Measurements from ENCODE around the gene TXNDC17.

The TXNDC17 gene

DNA sequence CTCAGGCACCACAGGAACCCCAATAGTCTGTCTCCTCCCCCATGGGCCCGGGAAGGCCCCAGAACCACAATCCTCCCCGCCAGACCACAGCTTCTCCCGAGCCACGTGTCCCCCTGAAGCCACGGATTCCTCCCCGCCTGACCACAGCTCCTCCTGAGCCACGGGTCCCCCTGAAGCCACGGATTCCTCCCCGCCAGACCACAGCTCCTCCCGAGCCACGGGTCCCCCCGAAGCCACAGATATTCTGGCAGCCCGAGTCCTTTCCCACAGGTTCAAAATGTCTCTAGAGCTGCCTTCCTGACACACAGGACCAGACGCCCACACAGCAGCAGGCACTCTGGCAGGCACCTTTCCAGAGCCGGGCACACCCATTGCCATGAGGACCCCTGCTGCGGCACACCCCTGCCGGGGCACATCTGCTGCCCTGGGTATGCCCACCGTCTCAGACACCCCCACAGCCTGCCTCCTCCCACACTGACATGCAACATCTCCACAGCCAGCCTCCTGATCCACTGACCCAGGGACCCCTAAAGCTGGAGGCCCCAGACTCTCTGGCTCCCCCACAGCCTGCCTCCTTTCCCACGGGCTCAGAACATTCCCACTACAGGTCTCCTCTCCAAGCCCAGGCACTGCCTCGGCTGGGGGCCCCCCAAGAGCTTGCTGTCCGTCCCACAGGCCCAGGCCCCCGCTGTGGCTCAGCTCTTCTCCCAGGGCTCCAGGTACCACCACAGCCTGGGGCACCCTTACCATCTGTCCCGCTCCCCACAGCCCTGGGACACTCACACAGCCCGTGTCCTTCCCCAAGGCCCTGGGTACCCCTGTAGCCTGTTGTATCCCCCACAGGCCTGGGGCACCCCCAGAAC lies 2.6 kb upstream of the TXNDC17 start:
- DNase-seq (ENCODE audit: low read depth, low spot score), result no peak
- CTCF ChIA-PET, result interaction anchor here (3.4 kb wide), 1 partner anchor 166 kb away, joined by 26 read pairs; no protein-coding TSS in a partner anchor
- POLR2A ChIA-PET, result interaction anchor here (0.6 kb wide), 1 partner anchor 1193 kb away, joined by 3 read pairs; no protein-coding TSS in a partner anchor
- peak overlapping the region; percentile 97 for H3K4me3 ChIP-seq (ENCODE audit: low read depth, low read length)
- TF ChIP-seq, protein P1, sequence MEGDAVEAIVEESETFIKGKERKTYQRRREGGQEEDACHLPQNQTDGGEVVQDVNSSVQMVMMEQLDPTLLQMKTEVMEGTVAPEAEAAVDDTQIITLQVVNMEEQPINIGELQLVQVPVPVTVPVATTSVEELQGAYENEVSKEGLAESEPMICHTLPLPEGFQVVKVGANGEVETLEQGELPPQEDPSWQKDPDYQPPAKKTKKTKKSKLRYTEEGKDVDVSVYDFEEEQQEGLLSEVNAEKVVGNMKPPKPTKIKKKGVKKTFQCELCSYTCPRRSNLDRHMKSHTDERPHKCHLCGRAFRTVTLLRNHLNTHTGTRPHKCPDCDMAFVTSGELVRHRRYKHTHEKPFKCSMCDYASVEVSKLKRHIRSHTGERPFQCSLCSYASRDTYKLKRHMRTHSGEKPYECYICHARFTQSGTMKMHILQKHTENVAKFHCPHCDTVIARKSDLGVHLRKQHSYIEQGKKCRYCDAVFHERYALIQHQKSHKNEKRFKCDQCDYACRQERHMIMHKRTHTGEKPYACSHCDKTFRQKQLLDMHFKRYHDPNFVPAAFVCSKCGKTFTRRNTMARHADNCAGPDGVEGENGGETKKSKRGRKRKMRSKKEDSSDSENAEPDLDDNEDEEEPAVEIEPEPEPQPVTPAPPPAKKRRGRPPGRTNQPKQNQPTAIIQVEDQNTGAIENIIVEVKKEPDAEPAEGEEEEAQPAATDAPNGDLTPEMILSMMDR (IDR thresholded peaks at IDR 0.05; ENCODE audit: insufficient read depth, low read length, missing control alignments), result no peak

DNA sequence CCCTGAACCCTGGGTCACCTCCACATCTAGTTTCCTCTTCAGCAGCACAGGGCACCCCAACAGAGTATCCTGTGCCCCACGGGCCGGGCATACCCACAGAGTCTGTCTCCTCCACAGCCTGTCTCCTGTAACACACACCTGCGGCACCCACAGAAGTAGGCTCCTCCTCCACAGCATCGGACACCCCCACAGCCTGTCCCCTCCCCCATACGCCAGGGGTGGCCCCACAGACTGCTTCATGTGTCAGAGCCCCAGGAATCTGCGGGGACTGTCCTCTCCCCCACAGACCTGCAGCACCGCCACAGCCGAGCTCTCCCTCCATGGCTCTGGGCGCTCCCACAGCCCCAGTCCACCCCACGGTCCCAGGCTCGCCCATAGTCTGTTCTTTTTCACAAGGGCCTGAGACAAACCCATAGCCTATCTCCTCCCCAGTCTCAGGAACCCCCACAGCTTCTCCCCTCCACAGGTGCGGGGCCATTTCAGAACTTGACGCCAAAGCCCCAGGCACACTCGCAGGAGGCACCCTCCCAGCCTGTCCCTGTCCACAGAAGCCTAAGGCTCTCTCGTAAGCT lies 1.8 kb upstream of the TXNDC17 start:
- POLR2A ChIA-PET, result interaction anchor here (0.6 to 1.2 kb wide), 3 partner anchors 11 to 1194 kb away, joined by 3 to 4 read pairs (median 4); no protein-coding TSS in a partner anchor
- no peak for DNase-seq (ENCODE audit: low read depth, low spot score)
- peak overlapping the region; percentile 97 for H3K4me3 ChIP-seq (ENCODE audit: low read depth, low read length)
- TF ChIP-seq, protein P1 (IDR thresholded peaks at IDR 0.05; ENCODE audit: insufficient read depth, low read length, missing control alignments), result no peak
- CTCF ChIA-PET, result interaction anchor here (1.1 to 3.4 kb wide), 3 partner anchors 11 to 167 kb away, joined by 3 to 26 read pairs (median 5); no protein-coding TSS in a partner anchor

DNA sequence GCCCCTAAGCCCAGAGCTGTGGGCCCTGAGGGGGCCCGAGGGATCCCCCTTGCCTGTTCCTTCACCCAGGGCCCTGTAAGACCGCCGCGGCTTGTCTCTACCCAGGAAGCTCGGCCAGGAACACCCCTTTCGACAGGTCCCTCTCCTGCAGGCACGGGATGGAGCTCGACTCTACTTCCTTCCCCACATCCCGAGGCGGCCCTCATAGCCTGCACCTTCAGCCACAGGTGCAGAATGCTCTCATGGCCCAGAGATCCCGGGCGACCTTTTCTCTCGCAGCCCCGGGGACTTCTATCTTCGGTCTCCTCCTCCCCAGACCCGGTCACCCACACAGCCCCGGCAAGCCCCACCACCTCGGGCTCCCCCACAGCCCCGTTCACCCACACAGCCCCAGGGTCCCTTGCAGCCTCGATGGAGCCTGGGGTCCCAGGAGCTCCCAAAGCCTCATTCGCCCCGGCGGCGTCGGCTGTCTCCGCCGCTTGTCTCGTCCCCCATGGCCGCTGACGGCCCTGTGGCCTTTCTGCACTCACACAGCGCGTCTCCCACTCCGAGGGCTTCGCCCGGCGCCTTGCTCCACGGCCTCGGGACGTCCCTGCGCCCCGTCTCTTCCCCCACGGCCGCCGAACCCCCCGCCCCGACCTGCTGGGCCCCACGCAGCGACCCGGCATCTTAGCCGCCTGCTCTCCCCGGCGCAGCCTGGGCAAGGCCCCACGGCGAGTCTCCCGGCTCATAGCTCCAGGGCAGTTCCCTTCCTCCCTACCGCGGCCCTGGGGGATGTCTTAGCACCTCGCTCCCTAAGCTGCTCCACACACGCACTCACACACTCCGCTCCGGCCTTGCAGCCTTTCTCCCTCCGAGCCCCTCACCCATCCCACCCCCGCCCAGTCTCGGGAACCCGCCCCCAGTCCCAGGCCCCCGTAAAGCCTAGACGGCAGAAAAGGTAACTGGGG lies 999 bp upstream of the TXNDC17 start:
- POLR2A ChIA-PET, result interaction anchor here (0.6 to 1.2 kb wide), 3 partner anchors 12 to 197 kb away, joined by 4 to 6 read pairs (median 4); no protein-coding TSS in a partner anchor

DNA sequence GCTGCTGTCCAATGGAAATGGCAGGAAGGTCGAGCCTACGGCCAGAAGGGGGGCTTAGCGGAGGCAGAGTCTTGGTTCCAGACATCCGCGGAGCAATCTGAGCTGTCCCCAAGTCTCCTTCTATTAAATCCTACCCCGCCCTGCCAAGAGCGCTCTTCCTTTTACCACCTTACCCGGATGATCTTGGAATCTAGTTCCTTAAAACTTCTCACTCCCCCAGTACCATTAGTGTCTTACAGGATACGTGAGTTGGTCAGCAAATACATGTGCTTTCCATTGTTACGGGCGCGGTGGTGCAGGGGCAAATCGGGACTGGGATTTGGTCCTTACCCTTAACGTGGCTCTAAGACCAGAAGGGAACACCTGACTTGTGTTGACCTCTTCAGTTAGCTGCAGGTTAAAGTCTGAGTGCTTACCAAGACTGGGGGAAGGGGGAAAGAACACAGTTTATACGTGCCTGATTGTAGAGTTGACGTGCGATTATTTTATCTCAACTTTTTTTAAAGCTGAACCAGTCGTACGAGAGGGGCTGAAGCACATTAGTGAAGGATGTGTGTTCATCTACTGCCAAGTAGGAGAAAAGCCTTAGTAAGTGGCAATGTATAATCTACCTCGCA lies 495 bp downstream of the TXNDC17 start:
- TF ChIP-seq, protein P1 (IDR thresholded peaks at IDR 0.05; ENCODE audit: insufficient read depth, low read length, missing control alignments), result no peak
- ChIA-PET CTCF (interaction anchor here (0.9 to 2.2 kb wide), 5 partner anchors 9 to 269 kb away, joined by 3 to 20 read pairs (median 6); no protein-coding TSS in a partner anchor), POLR2A (interaction anchor here (1.0 kb wide), 1 partner anchor 18 kb away, joined by 3 read pairs; no protein-coding TSS in a partner anchor)
- DNase-seq (ENCODE audit: low read depth, low spot score), result no peak
- peak overlapping the region; percentile 97 for H3K4me3 ChIP-seq (ENCODE audit: low read depth, low read length)

More for the DNA sequence above, 999 bp upstream of the TXNDC17 start:
- DNase-seq (ENCODE audit: low read depth, low spot score), result no peak
- CTCF ChIA-PET, result interaction anchor here (1.1 to 3.4 kb wide), 3 partner anchors 10 to 168 kb away, joined by 3 to 26 read pairs (median 5); no protein-coding TSS in a partner anchor
- peak overlapping the region; percentile 97 for H3K4me3 ChIP-seq (ENCODE audit: low read depth, low read length)
- TF ChIP-seq, protein P1 (IDR thresholded peaks at IDR 0.05; ENCODE audit: insufficient read depth, low read length, missing control alignments), result no peak

DNA sequence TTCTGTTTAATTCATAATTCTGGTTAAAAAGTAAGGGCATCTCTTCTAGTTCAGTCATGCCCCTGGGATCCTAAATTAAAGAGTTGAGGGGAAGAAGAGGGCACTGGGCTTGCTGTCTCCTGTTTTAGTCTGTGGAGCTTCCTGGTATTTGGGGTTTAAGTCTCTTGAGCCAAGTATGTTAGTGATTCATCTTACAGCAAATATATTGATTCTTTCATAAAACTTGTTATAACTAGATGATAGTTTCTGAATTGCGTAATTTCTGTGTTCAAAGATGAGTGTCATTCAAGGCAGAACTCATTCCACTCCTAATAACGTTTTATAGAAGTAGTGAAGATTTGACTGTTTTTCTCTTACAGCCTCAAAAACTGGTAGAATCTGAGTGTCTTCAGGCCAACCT lies 1.7 kb downstream of the TXNDC17 start:
- no peak for DNase-seq (ENCODE audit: low read depth, low spot score)
- CTCF ChIA-PET, result interaction anchor here (1.8 to 2.2 kb wide), 2 partner anchors 23 to 170 kb away, joined by 6 to 20 read pairs; no protein-coding TSS in a partner anchor

More for the DNA sequence above, 1.7 kb downstream of the TXNDC17 start:
- H3K4me3 ChIP-seq (ENCODE audit: low read depth, low read length), result no peak overlapping the region
- TF ChIP-seq, protein P1 (IDR thresholded peaks at IDR 0.05; ENCODE audit: insufficient read depth, low read length, missing control alignments), result no peak
- POLR2A ChIA-PET, result no interaction called here
